CD4-positive, alpha-beta T cell treated with Interleukin-17A for 1 hour (primary cell): ENCODE measurements around the gene ANKRD55.
"Not testable (repeated sequence)": the region's sequence is repeated elsewhere in the genome, so short reads cannot be mapped to it uniquely, and the experiment has no call there.

Source experiments
- DNase-seq: peaks from one replicate; pipeline ENCODE4 v3.0.0-alpha.2; 2020

The ANKRD55 gene

GRCh38 chr5:56142614-56143372 is 90.3 kb downstream of the ANKRD55 start:
- DNase-seq: no peak

DNA sequence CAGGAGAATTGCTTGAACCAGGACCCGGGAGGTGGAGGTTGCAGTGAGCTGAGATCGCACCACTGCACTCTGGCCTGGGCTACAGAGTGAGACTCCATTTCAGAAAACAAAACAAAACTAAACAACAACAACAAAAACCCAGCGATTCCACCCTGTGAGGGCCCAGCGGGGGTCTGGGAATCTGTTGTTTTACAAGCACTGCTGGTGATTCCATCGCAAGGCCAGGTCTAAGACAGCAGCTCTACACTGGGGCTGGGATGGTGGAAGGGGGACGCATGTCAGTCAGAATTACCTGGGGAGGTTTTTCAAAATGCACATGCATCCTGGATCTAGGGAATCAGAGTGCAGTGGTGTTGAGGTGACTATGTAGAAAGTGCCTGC is 90.9 kb downstream of the ANKRD55 start:
- DNase-seq: no peak

DNA sequence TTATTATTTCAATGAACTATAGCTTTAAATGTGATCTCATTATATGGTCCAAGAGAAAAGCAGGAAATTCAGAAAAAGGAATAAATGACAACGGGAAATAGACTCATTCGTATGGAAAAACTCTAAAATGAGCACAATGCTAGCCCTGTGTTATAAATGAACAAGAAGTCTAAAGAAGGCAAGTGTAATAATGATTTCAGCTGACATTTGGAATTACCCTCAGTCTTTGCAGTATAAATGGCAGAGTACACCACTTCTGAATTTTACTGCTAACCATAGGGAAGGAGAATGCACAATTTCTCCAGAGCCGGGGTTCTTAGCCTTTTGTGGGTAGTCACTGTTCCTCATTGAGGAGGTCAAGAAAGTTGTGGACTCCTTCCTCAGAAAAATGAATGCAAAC is 93.1 kb downstream of the ANKRD55 start:
- DNase-seq: no peak

GRCh38 chr5:56130664-56131063 is 102.5 kb downstream of the ANKRD55 start:
- no peak for DNase-seq

DNA sequence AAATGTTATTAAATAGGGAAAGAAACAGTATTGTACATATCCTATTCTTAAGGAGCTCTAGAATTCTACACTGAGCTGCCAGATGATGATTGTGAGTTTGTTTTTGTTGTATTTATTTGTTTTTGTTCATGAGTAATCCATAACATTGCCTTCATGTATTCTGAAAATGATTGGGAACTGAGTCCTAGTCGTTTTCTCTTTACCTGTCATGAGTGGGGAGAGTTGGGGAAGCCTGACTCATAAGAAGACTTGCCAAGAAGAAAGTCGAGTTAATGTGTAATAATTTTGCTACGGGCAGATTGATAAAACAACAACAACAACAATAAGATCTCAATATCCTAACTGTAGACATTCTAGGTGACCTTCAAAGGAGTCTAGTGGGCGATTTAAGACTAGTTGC is 103.8 kb downstream of the ANKRD55 start:
- no peak for DNase-seq

DNA sequence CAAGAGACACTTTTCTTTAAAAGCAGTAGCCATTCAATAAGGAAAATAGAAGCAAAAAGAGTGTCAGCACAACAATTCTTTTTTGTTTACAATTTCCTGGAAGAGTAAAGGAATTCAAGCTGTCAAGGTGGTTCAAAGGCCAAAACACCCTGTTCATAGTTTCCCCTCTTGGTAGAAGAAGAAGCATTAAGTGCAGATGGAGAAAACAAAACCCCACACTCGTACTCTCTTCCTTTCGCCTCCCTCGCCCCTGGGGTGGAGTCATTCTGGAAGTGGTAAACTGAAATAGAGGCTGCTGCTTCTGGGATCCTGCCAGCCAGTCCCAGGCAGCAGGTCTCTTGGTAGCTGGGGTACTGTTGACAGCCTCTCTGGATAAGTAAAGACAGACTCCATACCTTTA is 105.0 kb downstream of the ANKRD55 start:
- no peak for DNase-seq

DNA sequence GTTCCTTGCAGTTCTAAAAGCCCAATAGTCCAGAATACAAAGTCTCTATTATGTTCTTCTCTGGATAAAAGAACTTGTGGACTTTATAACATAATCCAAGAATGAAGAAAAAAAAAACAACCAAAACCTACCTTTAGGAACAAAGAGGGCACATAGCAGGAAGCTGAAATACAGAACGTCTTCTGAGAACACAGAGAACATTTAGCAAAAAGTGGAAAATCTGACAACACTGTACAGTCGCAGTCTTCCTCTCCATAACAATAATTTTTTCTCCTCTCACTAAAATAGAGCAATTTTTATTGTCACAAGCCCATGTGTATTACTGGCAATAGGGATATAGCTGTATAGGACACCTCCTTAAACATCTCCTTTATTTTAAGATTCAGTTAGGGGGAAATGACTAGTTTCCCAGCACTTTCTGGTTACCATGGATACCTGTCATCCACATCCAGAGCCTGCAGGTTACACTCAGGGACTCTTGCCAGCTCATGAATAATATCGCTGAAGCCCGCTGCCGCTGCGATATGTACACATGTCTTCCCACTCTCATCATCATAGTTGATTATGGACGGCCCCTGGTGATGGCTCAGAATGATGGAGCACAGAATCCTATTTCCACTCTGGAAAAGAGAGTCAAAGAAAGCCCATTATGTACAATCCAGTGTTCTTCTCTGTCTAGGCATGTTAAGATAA is 106.5 kb downstream of the ANKRD55 start:
- DNase-seq: no peak

DNA sequence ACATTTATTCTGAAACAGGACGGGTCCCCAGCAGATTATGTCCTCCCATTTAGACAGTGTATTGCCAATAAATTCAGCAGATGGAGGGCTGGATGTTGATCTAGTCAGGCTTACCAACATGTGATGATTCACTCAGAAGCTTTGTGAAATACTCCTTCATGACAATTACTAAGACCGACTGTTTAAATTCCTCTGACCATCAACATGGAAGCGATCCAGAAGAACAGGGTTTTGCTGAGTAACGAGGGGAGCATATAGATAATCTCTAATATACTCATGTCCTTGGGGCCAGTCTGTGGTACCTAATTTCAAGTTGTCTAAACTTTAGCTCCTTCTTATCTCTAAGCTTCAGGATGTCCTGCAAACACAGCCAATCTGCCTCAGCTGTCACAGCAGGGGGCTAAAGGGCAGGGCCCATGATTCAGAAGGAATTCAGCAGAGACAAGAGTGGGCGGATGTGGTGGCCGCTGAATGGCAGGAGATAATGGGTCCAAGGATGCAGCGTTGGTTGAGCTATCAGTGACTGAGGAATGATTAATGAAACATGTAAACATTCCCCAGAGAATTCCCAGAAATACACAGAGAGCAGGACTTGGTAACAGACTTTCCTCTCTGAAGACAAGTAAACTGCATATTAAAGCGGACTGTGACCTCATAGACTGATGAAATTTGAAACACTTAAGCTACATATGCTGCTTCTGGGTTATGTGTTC is 109.4 kb downstream of the ANKRD55 start:
- DNase-seq: no peak

DNA sequence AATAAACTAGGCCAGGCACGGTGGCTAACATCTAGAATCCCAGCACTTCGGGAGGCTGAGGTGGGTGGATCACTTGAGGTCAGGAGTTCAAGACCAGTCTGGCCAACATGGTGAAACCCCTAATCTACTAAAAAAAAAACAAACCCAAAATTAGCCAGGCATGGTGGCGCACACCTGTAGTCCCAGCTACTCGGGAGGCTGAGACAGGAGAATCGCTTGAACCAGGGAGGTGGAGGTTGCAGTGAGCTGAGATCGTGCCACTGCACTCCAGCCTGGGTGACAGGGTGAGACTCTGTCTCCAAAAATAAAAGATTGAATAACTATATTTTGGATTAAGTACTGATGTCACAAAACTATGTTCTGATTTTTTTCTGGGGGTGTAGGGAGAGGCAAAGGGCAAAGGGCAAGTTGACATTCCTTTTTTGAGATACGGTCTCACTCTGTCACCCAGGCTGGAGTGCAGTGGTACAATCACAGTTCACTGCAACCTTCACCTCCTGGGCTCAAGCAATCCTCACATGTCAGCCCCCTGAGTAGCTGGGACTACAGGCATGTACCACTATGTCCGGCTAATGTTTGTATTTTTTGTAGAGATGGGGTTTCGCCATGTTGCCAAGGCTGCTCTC is 110.7 kb downstream of the ANKRD55 start:
- not testable (repeated sequence) for DNase-seq

DNA sequence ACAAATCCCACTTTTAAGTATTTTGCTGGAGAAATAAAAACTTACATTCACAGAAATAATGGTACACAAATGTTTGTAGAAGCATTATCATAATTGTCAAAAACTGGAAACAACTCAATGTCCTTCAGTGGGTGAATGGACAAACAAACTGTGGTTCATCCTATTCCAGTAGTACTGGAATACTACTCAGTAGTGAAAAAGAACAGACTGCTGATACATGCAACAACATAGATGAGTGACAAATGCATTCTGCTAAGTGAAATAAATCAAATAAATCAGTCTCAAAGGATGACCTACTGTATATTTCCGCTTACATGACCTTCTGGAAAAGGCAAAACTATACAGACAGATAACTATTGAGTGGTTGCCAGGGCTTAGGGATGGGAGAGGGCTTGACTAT is 114.1 kb downstream of the ANKRD55 start:
- DNase-seq: no peak

DNA sequence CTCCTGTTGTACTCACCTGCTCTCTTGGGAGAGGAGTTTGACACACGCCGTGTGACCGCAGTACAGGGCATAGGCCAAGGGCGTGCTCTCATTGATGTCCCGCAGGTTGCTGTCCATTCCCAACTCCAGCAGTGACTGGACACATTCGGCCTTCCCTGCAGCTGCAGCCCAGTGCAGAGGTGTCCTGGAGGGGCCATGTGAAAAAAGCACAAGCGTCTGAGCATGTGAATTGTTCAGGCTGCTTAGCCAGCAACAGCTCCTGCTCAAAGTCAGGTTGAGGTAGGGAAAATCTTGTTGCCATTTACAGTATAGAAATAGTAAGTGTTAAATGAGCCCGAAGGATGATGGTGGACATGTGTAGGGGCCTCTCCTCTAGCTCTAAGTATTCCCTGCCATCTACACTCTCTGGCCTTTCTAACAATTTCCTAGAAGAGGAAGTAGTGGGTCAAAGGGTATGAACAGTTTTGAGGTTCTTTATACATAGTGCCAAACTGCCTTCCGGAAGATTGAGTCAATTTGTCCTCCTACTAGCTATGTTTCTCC is 116.5 kb downstream of the ANKRD55 start:
- no peak for DNase-seq

DNA sequence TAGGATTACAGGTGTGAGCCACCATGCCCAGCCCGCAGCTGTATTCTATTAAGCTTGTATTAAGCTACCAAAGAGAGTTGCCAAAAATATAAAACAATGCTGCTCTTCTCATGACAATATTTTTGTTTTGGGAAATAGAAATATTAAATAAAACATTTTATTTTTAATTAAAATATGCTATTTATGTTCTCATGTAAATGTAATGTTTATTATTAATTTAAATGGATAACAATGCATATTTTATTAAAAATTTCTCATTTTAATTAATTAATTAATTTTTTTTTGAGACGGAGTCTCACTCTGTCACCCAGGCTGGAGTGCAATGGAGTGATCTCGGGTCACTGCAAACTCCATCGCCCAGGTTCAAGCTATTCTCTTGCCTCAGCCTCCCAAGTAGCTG is 117.5 kb downstream of the ANKRD55 start:
- DNase-seq: no peak

DNA sequence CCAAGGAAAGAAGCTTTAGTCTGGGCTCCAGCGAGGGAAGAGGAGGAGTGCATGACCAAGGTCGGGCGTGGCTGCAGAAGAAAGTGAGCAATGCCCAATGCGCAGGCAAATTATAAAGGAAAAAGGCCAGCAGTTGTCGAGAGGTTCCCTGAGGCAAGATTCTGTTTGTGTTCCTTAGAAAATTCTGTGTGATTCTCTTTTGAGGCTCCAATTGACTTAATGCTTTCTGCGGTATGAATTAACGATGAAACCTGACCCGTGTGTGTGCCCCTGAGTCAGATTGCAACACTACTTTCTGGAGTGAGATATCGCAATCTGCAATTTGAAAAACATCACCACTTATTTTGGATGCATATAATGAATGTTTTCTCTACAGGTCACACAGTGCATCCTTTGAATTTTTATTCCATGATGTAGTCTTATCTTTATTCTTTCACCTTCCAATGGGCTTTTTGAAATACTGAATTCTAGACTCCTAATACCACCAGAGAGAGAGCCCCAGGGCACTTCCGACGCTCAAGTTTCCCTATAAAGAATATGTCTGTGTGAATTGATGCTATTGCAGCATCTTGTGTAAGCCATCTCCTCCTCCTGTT is 120.5 kb downstream of the ANKRD55 start:
- DNase-seq: no peak

DNA sequence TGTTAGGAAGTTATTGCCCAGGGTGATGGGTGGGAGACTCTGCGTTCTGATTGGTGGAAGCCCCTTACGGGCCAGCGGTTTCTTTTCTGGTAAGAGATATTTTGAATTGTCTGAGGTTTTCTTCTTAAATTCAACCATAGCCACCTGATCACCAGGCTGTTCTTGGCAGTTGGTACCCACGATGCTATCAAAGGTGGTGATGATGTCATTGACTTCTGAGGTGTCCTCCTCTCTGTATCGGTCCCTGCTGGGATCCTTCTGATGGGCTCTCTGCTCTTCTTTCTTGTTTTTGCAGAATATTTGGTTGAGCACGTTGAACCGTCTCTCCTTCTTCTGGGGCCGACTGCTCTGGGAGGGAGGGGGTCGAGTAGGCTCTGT is 121.7 kb downstream of the ANKRD55 start:
- no peak for DNase-seq

GRCh38 chr5:56110646-56111403 is 122.3 kb downstream of the ANKRD55 start:
- DNase-seq: no peak

DNA sequence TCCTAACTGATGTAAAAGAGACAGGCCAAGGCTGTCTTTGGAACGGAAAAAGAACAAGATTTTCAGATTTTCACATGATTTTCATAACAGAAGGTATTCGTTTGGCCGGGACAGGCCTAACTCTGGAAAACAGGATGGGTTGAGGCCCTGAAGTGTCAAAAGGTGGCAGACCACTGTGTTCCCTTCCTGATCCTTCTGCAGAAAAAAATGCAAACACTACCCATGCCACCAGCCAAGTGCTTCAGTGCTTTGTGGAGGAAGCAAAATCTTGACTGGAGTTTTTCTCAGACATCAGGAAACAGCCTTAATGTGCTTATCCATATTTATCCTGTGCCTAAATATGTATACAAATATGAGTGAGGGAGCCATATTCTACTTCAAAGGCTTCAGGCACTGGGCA is 124.9 kb downstream of the ANKRD55 start:
- DNase-seq: no peak

DNA sequence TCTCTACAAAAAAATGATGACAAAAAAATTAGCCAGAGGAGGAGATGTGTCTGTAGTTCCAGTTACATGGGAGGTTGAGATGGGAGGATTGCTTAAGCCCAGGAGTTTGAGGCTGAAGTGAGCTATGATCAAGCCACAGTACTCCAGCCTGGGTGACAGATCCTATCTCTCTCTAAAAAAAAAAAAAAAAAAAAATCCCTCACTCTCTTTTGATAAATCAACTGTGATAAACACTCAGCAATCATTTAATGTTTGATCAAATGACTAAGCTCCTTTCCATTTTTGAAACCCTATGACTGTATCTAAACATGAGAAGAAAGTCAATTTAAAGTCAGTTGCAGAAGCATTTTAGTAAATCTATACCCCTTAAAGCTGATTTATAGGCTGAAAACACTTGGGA is 126.3 kb downstream of the ANKRD55 start:
- no peak for DNase-seq

DNA sequence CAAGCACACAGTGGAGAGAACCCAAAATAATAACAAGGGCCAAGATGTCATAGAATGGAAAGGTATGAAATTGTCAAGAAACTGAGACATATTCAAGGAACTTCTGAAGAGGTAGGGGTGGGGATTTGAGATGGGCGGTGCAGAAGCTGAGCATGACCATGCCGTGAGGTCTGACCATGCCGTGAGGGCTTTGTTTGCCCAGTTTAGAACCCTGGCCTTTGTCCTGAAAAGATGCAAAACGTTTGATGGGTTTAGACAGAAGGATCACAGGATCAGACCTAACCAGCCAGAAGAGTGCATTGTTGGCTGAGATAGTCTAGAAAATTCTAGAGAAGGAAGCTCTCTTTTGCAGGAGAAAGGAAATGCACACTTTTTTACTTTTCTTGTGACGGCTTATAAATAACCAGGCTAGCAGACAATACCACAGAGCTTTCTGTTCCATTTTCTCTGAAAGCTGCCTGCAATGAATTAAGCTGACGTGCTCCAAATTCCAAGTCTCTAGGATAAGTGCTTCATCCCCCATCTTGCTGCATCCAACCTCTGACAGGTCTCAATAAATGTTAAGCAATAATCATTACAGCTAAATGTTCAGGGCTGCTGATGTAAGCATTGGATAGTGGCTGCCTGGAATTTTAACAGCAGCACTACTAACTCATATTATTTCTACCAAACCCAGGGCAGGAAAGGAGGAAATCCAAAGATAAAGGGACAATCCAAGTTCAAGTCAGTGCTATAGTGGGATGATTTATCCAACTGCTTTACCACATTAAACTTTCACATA is 127.4 kb downstream of the ANKRD55 start:
- DNase-seq: no peak

- DNase-seq: no peak
Observed at GRCh38 chr5:56102889-56103288, 130.2 kb downstream of the ANKRD55 start.

DNA sequence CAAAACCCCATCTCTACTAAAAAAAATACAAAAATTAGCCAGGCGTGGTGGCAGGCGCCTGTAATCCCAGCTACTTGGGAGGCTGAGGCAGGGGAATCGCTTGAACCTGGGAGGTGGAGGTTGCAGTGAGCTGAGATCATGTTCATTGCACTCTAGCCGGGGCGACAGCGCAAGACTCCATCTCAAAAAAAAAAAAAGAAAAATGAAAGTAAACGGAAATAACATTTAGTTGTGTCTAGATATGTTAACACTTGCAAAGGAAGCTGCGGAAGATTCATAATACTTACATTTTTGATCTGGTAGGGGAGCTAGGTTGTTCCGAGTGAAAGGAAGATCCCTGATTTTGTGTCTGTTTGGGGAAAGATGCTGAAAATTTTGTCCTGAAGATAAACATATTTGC is 130.9 kb downstream of the ANKRD55 start:
- peak; percentile 26 for DNase-seq

DNA sequence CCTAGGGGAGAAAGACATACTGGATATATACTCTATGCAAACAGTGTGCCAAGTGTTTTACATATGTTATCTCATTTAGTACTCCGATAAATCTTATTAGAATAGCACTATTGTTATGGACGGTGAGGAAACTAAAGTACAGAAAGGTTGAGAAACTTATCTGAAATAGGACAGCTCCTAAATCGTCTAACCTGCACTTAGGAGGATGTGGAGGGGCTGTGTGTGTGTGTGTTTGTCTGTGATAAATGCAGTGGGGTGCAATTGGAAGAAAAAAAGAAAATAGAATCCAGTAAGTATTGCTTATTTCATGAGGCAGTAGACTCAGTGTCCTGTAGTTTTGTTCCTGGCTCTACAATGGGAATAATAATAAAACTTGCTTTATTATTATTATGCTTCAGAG is 131.9 kb downstream of the ANKRD55 start:
- DNase-seq: no peak
